Breast epithelium (tissue), 3 donors: ENCODE data around the gene BNIP3.

Source experiments
- POLR2A ChIP-seq: fragments of 450-650 bp; IDR thresholded peaks from one replicate; pipeline ENCODE4 v1.6.1; 2016; ENCODE audit warnings: antibody characterized with exemption, mild to moderate bottlenecking, moderate library complexity
- POLR2AphosphoS5 ChIP-seq, 3 donors: sonication (generic); formaldehyde crosslinking; IDR thresholded peaks; one replicate each; pipeline ENCODE4 v1.6.1; 2017; ENCODE audit warnings: antibody characterized with exemption in 3 of 3
- TF ChIP-seq, protein P1 (sequence below), 3 donors: fragments of 450-650 bp; IDR thresholded peaks; one replicate each; pipeline ENCODE4 v1.5.1; 2016 to 2017; ENCODE audit warnings: antibody characterized with exemption in 3 of 3, mild to moderate bottlenecking in 3 of 3, moderate library complexity in 3 of 3

DNA sequence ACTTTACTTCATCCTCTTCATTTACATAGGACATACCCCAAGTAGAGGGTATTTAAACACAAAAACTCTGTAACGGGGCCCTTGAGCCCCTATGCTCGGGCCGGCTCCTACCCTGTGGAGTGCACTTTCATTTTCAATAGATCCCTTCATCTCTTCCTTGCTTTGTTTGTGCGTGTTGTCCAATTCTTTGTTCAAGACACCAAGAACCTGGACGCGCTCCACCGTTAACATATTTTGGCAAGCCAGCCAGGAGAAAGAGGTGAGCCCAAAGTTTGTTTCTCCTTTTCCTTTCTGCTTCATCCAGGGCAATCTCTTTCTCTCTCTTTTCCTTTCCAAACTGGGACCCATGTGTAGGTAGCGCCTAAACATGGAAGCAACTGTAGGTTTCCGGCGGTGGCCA is 26.0 kb upstream of the BNIP3 start:
- TF ChIP-seq POLR2A (no peak), POLR2AphosphoS5 (IDR thresholded peaks at IDR 0.05) (no peak)
- TF ChIP-seq, protein P1, sequence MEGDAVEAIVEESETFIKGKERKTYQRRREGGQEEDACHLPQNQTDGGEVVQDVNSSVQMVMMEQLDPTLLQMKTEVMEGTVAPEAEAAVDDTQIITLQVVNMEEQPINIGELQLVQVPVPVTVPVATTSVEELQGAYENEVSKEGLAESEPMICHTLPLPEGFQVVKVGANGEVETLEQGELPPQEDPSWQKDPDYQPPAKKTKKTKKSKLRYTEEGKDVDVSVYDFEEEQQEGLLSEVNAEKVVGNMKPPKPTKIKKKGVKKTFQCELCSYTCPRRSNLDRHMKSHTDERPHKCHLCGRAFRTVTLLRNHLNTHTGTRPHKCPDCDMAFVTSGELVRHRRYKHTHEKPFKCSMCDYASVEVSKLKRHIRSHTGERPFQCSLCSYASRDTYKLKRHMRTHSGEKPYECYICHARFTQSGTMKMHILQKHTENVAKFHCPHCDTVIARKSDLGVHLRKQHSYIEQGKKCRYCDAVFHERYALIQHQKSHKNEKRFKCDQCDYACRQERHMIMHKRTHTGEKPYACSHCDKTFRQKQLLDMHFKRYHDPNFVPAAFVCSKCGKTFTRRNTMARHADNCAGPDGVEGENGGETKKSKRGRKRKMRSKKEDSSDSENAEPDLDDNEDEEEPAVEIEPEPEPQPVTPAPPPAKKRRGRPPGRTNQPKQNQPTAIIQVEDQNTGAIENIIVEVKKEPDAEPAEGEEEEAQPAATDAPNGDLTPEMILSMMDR (IDR thresholded peaks at IDR 0.05) = no peak
